Esophagus squamous epithelium (tissue), 4 donors: Measurements from ENCODE around the gene FRMD4A.

ENCODE experiments used
- CTCF ChIP-seq, 6 experiments: fragments of 450-650 bp in 4 of 6; fragments of 200-600 bp in 2 of 6; sonication (generic) in 2 of 6; IDR thresholded peaks; one replicate each; pipeline ENCODE4 v1.5.1; 2016 to 2019; ENCODE audit warnings: antibody characterized with exemption in 6 of 6, mild to moderate bottlenecking in 4 of 6, moderate library complexity in 4 of 6
- POLR2A ChIP-seq, 4 donors: fragments of 450-650 bp; IDR thresholded peaks; one replicate each; pipeline ENCODE4 v1.6.1; 2017; ENCODE audit warnings: antibody characterized with exemption in 4 of 4, mild to moderate bottlenecking in 4 of 4, moderate library complexity in 3 of 4

- TF ChIP-seq CTCF (IDR thresholded peaks at IDR 0.05) (no peak), POLR2A (IDR thresholded peaks at IDR 0.05) (no peak)
Observed at GRCh38 chr10:13990392-13990805, 340.3 kb downstream of the FRMD4A start.
